ENCODE data around the gene SETD1B.

The SETD1B gene

DNA sequence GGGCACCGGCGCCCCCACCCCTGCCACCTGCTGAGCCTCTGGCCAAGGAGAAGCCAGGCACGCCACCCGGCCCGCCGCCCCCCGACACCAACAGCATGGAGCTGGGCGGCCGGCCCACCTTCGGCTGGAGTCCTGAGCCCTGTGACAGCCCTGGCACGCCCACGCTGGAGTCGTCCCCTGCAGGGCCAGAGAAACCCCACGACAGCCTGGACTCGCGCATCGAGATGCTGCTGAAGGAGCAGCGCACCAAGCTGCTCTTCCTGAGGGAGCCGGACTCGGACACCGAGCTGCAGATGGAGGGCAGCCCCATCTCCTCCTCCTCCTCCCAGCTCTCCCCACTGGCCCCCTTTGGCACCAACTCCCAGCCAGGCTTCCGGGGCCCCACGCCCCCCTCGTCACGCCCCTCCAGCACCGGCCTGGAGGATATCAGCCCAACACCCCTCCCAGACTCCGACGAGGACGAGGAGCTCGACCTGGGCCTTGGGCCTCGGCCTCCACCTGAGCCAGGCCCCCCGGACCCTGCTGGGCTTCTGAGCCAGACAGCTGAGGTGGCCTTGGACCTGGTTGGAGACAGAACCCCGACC, 6.5 kb downstream of the SETD1B start:
- DNase-seq: no peak

DNA sequence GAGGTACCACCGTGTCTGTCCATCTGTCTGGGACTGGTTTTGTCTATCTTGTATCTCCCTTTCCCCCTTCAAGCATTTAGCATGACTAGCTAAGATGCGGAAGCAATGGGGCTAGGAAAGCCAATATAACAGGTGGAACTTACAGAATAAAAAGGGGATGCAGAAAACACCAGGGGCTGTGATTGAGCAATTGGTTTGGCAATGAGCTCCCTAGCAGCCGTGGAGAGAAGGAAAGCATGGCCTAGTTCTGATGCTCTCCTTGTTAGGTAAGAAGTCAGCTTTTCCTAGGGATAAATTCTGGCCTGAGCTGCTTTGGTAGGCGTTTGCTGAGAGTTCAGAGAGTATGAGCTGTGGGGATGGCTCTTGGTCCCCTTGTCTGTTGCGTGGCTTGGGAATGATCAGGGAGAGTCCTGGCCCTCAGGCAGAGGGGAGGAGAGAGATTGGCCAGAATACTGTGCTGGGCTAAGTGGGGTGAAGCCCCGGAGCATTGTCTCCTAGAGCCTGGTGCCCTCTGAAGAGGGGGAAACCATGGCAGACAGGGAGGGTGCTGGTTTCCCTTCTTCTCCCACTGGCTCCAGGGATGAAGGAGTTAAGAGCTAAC, 7.1 kb downstream of the SETD1B start:
- DNase-seq: no peak

DNA sequence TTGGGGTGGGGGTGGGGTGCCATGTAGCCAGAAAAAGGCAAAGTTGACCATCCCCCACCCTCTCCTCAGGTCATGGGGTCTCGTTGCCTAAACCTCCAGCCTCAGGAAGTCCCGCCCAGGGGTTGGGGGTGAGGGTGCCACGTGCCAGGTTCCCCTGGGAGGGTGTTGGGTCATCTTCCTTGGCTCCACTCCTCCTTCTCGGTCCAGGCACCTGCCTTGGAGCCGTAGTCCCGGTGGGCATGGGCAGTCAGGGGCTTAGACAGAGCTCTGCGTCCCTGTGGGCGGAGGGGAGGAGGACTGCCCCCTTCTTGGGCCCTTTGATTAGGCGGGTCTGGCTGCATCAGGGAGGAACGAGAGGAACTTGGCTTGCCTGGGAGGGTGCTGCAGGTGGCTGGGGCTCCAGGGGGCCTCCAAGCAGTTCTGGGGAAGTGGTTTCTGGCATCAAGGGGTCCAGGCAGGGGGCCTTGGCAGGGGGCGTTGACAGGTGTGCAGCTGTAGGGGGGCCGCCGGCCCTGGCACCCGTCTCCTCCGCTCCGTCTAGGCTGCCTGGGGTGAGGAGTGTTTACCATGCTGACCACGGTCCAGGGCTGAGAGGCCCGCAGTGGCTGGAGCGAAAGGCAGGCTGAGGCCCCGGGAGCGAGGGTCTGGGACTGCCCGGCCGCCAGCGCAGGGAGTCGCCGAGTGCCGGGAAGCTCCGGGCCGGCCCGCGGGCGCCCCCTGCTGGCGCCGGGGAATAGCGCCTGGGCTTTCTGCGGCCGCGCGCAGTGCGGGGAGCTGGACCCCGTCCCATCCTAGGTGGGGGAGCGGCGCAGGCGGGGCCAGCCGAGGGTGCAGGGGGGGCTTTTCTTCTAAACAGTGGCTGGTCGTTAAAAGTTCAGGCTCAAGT, 7.9 kb downstream of the SETD1B start:
- DNase-seq: no peak

DNA sequence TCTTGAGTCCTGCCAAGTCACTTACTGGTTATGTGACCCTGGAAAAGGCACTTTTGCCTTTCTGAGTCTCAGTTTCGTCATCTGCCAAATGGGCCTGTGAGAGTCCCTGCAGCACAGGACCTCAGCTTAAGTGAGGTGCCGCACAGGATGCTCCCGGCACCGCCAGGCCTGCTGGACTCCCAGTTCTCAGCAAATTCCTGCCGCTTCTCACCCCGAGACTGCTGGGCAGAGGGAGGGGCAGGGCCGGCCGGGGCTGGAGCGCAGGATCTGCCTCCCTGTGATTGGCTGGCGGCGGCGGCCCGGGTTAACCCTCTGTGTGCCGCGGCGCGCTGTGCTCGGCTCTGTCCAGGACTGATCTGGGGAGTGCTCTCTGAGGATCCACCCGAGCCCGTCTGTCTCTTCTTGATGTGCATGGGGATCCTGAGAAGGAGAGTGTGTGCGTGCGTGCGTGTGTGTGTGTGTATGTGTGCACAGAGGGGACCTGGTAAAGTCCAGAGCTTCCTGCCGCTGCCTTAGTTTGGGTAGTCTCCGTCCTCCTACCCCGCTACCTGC, 8.6 kb downstream of the SETD1B start:
- DNase-seq: no peak

DNA sequence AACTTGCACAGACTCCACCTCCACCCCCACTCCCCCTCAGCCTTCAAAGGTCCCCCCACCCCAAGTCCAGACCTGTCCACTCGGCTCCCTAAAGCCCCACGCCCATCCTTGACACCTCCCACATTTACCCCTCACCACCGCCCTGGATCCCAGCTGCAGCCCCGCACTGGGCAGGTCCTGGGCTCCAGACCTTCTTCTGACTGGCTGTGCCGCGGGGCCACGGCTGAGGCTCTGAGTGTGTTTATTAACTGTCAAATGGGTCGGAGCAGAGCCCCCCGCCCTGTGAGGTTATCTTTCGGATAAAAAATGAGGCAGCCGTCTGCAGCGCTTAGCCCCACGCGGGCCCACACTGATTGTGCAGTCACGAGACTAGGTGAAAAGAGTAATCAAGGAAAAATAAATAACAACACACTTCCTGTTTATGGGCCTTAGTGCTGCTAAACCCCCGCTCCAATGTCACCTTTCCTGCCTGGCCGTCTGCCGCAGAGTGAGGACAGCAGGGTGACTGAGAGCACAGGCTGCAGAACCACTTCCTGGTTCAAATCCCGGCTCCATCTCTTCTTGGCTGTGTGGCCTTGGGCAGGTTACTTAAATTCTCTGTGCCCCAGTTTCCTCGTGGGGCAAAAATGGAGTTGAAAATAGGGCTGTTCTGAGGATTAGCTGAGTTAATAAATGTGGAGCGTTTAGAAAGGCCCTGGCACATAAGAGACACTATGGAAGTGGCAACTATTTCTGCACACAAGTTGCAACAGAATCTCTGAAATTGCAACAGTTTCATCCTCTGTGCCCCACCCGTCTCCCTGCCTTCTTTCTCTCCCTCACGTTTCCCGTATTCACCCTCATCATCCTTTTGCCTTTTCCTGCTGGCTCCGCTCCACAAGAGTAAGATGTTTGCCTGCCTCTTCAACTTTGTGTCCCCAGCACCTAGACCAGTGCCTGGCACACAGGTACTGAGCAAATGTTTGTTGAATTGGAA, 9.4 kb downstream of the SETD1B start:
- no peak for DNase-seq

DNA sequence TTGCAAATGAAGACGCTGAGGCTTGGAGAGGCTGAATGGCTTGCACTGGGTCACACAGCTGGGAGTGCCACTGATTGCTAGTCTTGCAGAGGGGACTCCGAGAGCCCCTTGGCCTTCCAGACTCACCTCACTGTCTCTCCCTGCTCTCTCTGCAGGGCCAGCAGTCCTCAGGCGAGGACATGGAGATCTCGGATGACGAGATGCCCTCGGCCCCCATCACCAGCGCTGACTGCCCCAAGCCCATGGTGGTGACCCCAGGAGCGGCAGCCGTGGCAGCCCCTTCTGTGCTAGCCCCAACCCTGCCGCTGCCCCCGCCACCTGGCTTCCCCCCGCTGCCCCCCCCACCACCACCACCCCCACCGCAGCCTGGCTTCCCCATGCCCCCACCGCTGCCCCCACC, 10.1 kb downstream of the SETD1B start:
- no peak for DNase-seq

DNA sequence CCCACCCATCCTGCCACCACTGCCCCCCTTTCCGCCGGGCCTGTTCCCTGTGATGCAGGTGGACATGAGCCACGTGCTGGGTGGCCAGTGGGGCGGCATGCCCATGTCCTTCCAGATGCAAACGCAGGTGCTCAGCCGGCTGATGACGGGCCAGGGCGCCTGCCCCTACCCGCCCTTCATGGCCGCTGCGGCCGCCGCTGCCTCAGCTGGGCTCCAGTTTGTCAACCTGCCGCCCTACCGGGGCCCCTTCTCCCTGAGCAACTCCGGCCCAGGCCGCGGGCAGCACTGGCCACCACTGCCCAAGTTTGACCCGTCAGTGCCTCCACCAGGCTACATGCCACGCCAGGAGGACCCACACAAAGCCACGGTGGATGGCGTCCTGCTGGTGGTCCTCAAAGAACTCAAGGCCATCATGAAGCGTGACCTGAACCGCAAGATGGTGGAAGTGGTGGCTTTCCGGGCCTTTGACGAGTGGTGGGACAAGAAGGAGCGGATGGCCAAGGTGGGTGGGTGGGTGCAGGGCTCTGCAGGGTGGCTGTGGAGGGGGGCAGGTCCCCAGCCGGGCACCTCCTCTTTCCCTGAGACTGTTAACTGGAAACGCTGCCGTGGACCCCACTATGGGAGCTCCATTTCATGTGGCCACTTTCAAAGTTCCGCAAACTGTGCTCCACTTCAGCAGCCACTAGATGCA, 10.8 kb downstream of the SETD1B start:
- no peak for DNase-seq

DNA sequence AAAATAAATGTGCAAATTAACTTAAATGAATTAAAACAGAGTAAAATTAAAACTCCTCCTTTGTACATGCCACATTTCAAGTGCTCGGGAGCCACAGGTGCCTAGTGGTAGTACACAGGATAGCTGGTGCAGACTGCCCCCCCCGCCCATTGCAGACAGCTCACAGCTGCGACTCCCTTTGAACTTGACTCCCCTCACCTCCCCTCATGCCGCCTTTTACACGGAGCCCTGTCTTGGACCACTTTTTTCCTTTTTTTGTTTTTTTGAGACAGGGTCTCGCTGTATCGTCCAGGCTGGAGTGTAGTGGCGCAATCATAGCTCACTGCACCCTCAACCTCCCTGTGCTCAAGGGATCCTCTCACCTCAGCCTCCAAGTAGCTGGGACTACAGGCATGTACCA, 11.5 kb downstream of the SETD1B start:
- no peak for DNase-seq

DNA sequence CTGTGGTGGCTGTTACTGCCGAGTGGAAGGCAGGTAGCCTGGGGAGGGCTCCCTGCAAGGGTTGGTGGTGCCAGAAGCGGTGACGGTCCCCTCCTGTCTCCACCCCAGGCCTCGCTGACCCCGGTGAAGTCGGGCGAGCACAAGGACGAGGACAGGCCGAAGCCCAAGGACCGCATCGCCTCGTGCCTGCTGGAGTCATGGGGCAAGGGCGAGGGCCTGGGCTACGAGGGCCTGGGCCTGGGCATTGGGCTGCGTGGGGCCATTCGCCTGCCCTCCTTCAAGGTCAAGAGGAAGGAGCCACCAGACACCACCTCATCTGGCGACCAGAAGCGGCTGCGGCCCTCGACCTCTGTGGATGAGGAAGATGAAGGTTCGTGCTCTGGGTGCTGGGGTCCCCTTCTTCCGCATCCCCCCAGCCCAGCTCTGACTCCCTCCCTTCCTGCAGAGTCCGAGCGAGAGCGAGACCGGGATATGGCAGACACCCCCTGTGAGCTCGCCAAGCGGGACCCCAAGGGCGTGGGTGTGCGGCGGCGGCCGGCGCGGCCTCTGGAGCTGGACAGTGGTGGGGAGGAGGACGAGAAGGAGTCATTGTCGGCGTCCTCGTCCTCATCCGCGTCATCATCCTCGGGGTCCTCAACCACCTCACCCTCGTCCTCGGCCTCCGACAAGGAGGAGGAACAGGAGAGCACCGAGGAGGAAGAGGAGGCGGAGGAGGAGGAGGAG, 13.3 kb downstream of the SETD1B start:
- no peak for DNase-seq

DNA sequence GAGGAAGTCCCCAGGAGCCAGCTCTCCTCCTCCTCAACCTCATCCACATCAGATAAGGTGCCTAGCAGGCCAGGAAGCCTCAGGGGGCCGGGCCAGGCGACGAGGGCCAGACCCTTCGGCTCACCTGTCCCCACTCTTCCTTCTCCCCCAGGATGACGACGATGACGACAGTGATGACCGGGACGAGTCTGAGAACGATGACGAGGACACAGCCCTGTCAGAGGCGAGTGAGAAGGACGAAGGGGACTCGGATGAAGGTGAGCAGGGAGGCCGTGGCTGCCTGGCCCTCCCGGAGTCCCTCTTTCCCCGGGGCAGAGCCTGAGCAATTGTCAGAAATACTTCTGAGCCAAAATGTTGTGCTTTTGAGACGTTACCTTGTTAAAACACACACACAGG, 13.8 kb downstream of the SETD1B start:
- no peak for DNase-seq

DNA sequence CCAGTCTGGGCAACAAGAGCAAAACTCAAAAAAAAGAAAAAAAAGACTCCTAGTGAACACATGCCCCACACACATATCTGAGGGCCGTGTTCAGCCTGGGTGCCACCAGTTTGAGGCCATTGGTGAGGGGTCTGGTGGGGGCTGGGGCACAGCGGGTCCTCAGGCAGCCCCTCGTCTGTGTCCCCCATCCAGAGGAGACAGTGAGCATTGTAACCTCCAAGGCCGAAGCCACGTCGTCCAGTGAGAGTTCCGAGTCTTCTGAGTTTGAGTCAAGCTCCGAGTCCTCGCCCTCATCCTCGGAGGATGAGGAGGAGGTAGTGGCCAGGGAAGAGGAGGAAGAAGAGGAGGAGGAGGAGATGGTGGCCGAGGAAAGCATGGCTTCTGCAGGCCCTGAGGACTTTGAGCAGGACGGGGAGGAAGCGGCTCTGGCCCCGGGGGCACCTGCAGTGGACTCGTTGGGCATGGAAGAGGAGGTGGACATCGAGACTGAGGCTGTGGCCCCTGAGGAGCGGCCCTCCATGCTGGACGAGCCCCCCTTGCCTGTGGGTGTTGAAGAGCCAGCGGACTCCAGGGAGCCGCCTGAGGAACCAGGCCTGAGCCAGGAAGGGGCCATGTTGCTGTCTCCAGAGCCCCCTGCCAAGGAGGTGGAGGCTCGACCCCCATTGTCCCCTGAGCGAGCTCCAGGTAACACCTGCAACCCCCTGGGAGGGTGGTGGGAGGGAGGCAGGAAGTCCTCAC, 15.6 kb downstream of the SETD1B start:
- DNase-seq: no peak

DNA sequence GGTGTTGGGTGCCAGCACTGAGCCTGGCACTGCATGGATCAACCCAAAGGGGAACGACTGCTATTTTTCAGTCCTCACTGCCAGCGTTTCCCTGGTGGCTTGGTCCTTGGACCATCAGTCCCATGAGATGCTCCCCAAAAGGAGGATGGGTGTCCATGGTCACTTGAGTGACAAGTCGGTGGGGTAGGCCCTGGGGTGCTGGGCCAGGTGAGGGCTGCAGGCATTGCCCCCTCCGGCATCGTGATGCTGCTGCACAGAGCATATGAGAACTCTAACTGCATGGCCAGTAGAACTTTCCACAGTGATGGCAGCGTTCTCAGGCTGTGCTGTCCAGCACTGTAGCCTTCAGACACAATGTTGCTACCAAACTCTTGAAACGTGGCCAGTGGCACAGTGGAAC, 16.2 kb downstream of the SETD1B start:
- no peak for DNase-seq

DNA sequence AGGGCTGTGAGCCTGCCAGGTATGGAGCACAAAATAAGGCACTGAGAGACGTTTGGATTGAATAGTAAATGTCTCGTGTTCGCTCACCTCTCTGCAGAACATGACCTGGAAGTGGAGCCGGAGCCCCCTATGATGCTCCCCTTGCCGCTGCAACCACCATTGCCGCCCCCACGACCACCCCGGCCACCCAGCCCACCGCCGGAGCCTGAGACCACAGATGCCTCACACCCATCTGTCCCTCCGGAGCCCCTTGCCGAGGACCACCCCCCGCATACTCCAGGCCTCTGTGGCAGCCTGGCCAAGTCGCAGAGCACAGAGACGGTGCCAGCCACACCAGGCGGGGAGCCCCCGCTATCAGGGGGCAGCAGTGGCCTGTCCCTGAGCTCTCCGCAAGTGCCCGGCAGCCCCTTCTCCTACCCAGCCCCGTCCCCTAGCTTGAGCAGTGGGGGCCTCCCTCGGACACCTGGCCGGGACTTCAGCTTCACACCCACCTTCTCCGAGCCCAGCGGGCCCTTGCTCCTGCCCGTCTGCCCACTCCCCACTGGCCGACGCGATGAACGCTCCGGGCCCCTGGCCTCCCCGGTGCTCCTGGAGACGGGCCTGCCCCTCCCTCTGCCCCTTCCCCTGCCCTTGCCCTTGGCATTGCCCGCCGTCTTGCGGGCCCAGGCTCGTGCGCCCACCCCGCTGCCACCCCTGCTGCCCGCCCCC, 18.7 kb downstream of the SETD1B start:
- no peak for DNase-seq

DNA sequence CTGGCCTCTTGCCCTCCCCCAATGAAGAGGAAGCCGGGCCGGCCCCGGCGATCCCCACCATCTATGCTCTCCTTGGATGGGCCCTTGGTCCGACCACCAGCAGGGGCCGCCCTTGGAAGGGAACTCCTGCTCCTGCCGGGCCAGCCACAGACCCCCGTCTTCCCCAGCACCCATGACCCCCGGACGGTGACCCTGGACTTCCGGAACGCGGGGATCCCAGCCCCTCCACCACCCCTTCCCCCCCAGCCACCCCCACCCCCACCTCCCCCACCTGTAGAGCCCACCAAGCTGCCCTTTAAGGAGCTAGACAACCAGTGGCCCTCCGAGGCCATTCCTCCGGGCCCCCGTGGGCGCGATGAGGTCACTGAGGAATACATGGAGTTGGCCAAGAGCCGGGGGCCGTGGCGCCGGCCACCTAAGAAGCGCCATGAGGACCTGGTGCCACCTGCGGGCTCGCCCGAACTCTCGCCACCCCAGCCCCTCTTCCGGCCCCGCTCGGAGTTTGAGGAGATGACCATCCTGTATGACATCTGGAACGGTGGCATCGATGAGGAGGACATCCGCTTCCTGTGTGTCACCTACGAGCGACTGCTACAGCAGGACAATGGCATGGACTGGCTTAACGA, 19.4 kb downstream of the SETD1B start:
- no peak for DNase-seq

DNA sequence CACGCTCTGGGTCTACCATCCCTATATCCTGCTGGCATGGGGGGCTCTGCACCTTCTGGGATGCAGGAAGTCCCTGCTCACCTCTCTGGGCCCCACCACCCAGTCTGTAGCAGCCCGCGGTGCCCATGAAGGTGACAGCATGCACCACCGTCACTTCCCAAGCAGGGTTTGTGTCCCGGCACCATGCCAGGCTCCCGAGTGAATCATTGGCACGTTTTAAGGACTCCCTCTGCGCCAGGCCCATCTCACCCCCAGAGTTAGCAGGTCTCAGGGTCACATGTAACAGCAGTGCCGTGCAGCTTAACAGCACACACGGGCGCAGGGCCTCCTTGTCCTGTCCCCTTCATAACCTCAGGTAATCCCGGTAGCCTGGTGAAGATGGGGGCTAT, 19.9 kb downstream of the SETD1B start:
- no peak for DNase-seq

DNA sequence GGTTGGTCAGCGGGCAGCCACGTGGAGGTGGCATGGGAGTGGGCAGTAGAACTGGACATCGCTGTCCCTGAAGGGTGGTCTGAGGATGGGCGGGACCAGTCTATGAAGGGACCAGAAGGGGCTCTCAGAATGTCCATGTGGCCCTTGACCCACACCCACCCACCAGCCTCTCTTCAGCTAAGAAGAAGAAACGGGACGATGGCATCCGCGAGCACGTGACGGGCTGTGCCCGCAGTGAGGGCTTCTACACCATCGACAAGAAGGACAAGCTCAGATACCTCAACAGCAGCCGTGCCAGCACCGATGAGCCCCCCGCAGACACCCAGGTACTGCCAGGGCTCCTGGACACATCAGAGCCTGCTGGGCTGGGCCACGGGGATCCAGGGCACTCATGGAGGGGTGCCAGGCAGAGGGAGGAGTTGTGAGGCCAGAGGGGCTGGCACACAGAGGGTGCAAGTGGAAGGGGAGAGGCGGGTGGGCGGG, 21.3 kb downstream of the SETD1B start:
- DNase-seq: no peak

DNA sequence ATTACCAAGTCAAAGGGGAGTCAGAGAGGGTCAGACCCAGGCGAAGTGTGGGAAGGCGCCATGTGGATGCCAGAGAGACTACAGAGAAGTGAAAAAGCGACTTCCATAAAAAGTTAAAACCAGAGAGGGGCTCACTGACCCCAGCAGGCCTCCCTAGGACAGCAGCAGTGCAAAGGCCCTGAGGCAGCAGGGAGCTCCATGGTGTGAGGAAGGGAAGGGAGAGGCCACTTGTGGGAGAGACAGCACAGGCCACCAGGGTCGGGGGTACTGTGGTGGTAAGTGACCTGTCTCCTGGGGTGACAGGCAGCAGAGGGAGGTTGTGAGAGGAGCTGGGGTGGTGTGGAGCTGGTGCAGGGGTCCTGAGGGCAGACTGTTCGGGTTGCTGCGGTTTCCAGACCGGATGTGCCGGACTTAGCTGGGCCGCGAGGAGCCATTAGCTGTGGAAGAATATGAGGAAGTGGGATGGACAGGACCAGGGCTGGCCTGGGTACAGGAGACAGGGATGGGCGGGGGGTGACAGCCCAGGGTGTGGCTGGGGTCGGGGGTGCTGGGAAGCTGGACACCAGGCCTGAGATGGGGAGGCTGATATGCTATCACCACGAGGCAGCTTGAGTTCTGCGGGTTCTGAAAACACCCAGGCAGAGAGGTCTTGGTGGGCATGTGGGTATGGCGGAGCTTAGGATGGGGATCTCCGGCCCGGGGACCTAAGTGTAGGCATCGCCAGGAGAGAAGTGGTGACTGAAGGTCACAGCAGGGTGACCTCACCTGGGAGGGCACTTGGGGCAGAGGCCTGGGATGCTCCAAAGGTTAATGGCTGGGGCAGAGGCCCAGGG, 22.7 kb downstream of the SETD1B start:
- no peak for DNase-seq

DNA sequence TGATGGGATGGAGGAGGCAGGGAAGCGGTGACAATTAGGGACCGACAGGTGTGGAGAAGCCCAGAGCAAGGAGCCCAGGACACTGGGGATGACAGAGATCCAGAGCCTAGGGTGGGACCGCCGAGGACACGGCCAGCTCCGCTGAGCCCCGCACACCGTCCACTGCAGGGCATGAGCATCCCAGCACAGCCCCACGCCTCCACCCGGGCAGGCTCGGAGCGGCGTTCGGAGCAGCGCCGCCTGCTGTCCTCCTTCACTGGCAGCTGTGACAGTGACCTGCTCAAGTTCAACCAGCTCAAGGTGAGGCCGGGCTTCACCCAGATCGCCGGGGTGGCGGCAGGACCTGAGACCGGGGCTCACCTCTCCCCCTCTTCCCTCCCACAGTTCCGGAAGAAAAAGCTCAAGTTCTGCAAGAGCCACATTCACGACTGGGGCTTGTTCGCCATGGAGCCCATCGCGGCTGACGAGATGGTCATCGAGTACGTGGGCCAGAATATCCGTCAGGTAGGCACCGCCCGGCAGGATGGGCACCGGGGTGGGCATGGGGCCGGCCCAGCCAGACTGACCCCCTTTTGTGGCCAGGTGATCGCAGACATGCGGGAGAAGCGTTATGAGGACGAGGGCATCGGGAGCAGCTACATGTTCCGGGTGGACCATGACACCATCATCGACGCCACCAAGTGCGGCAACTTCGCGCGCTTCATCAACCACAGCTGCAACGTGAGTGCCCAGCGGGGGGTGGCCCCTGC, 23.7 kb downstream of the SETD1B start:
- DNase-seq: no peak
